Activated CD8-positive, alpha-beta memory T cell treated with anti-CD3 and anti-CD28 coated beads, Interleukin-2, amount 50 U/mL, for 24 hours (primary cell): Measurements from ENCODE around the gene TP53INP2.
"Not testable (repeated sequence)": the region's sequence is repeated elsewhere in the genome, so short reads cannot be mapped to it uniquely, and the experiment has no call there.

ENCODE experiments used
- DNase-seq: peaks from one replicate; pipeline ENCODE4 v3.0.0-alpha.2; 2020; ENCODE audit errors: extremely low read depth

Gene TP53INP2

GRCh38 chr20:34705397-34706301 is 1.5 kb downstream of the TP53INP2 start:
- DNase-seq: no peak

GRCh38 chr20:34706302-34706875 is 2.2 kb downstream of the TP53INP2 start:
- DNase-seq: no peak

- DNase-seq: no peak
These were observed 3.0 kb downstream of the TP53INP2 start for GRCh38 chr20:34706912-34707784.

DNA sequence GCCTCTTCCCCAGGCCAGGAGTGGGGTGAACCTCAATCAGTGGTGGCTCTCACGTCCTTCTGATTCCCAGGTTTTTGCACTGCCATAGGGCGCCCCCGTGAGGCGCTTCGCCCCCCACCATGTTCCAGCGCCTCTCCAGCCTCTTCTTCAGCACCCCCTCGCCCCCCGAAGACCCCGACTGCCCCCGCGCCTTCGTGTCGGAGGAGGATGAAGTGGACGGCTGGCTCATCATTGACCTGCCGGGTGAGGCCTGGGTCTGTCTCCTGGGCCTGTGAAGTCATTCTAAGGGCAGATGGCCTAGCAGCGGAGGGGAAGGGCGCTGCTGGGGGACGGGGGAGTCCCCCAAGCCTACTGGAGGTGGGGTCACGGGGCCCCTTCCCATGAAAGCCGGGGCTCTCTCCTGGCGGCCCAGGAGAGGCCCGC is 4.5 kb downstream of the TP53INP2 start:
- DNase-seq: no peak

DNA sequence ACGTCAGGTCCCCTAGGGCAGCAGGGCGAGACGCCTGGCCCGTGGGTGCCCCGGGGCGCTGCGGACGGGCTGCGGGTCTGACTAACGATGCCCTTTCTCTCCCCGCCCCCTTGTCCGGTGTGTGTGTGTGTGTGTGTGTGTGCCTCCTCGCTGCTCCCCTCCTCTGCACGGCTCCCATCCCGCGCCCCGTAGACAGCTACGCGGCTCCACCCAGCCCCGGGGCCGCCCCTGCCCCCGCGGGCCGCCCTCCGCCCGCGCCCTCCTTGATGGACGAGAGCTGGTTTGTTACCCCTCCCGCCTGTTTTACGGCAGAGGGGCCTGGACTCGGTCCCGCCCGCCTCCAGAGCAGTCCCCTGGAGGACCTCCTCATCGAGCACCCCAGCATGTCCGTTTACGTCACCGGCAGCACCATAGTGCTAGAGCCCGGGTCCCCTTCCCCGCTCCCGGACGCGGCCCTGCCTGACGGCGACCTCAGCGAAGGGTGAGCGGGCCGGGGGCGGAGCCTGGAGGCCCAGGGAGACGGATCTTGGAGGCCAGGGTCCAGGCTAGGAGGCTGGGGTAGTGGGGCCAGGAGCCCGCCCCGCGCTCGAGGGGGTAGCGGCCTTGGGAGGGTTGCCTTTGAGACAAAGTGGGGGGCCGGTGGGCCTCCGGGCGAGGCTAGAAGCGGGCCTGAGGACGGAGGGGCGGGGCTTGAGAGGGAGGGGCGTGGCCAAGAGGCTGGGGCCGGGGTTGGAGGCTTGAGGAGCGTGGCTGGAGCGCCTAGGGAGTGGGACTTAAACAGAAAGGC is 5.1 kb downstream of the TP53INP2 start:
- DNase-seq: peak; percentile 49

GRCh38 chr20:34709831-34710567 is 5.9 kb downstream of the TP53INP2 start:
- no peak for DNase-seq

GRCh38 chr20:34710568-34710839 is 6.4 kb downstream of the TP53INP2 start:
- no peak for DNase-seq

DNA sequence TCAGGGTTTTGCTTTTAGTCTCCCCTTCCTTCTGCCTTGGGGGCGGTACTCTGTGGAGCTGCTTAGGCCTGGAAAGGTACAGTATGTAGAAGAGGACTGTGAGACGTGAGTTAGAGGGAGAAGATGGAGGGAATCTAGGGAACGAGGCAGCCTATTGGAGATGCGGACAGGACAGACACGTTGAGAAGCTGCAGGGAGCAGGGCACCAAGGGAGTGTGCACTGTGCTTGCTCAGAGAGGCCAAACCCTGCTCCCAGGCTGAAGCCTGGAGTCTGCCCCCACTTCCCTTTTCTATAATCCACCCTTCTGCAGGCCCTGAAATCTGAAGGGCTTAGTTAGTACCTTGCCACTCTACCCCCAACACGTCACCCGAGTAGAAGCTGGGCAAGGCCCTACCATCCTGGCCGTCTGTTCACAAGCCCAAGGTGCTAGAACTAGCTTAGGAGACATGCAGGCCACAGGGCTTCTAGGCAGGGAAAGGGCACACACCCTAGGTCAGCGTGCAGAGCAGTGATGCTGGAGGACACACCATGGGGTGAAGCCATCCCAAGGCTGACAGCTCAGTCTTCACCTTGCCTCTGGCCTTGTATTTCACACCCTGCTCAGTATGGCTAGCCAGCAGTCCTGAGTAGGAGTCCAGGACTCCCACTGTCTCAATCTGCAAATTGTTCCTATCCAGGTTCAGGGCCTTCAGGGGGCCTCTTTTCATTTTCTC is 6.9 kb downstream of the TP53INP2 start:
- DNase-seq: no peak

DNA sequence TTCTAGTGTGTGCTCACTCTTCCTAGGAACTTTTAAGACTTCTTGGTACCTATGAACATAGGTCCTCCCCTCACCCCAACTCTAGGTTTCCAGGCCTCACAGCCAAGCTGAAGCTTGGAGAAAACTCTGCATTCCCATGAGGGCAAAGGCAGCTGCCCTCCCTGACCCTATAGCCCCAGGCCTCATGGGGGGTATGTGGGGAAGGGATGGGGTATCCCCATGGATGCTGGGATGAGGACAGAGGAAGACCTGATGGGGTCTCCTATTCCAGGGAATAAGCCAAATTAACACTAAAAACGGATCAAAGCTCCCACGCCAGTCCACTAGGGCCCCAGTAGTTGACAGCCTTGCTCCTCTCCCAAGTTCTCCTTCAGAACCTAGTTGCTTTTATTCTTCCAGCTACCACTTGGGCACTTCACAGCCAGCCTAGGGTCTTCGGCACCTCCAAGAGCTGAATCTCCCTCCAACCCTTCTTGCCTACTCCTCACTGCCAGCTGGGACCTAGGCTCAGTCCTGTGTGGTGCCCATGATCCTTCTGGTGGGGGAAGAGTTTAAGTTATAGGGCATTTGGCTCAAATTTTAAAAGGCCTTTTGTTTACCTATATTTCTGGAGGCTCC is 7.8 kb downstream of the TP53INP2 start:
- DNase-seq: no peak

DNA sequence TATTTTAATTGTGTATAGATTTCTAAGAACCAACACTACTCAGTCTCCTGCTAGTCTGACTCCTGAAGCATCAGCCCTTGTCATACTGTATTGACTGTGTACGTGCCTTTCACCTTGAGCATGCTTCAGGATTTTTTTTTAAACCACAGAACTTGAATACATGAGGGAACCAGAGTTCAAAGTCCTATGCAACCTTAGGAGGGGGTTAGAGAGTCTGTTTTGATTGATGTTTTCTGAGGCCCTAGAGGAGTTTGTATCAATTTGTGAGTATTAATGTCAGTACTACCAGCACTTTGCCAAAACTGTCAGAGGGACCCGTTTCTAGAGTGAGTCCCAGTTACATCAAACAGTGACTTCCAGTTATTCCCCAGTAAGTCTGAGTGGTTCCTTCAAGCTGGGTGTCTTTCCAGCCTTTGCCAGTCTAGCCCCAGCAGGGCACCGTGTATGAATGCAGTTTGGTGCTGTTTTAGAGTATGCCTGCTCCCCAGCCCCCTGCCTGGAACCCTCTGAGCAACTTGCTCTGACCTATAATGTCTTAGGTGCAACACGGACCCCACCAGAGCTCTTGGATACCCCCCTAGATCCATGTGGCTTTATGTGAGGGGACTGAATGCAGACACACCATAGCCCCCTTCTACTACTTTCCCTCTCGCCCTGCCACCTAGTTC is 8.5 kb downstream of the TP53INP2 start:
- no peak for DNase-seq

DNA sequence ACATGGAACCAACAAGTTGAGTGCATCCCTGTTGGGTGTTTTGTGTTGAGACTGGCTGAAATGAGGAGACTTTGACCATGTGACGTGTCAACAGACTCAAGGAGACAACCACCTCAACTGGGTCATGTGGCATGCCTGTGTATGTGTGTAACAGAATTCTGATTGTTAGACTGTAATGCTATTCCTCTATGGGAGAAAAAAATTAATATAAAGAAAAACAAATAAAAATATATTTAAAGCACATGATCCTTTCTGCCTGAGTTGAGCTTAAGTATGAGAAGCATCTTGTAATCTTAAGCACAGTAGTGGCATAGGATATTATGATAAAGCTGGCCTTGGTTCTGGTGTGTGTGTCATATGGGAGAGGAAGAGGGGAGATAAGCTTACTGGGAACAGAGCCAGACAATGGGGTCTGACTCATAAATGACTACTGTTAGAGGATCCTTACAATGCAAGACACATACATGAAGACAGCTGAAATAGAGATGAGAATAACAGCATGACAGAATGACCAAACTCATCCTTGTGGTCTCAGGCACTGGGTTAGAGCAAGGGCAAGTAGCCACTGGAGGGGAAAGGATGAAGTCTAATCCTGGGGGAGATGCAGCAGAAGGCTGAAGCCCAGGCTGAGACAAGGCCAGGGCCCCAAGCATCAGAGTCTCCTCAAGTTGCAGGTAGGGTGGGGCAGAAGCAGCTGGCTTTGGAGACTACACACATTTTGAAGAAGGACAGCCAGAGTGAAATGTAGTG is 9.2 kb downstream of the TP53INP2 start:
- DNase-seq: no peak

DNA sequence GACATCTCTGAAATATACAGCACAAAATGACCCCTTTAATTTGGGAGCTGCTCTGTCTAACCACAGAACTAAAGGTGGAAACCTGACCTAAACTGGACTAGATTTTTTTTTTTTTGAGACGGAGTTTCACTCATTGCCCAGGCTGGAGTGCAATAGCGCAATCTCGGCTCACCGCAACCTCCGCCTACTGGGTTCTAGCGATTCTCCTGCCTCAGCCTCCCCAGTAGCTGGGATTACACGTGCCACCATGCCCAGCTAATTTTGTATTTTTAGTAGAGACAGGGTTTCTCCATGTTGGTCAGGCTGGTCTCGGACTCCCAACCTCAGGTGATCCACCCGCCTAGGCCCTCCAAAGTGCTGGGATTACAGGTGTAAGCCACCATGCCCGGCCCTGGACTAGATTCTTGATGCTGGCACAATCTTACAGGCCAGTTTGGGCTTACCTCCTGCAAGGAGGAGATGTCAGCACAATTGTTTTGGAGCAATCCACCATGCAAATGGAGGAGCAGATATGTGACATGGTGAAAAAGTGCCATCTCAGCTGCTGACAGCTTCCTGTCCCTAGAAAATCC is 9.9 kb downstream of the TP53INP2 start:
- DNase-seq: not testable (repeated sequence)

- DNase-seq: no peak
These were observed 11.2 kb downstream of the TP53INP2 start for GRCh38 chr20:34715384-34715783.

GRCh38 chr20:34716921-34717229 is 12.7 kb downstream of the TP53INP2 start:
- DNase-seq: no peak

DNA sequence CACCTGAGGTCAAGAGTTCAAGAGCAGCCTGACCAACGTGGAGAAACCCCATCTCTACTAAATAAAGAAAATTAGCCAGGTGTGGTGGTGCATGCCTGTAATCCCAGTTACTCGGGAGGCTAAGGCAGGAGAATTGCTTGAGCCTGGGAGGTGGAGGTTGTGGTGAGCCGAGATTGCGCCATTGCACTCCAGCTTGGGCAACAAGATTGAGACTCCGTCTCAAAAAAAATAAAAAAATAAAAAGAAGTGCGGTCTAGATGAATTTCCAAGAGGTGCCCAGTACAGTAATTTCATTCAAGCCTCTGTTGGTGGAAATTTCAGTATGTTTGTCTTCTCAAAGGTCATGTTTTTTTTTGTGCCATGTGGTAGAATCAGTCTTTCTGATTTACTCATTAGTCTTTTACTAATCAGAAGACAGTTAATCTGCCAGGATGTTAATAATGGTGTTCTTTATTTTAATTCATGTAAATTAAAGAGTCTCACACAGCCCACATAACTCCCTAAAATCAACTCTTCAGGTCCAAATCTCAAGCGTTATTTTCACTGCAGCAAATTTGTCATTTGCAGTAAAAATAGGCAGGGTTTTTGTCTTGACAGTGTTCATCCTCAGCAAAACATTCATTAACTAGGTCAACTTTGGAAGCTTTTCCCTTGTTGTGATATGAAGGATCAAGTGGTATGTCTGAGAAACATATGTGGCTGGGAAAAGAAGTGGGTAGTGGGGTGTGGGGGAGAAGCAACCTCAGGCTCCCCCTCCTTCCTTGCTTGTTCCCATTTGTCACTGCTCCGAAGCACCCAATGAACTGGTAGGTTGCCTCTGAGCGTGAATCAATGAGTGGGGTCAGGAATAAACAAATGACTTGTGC is 13.3 kb downstream of the TP53INP2 start:
- DNase-seq: no peak

GRCh38 chr20:34719242-34720017 is 15.3 kb downstream of the TP53INP2 start:
- DNase-seq: not testable (repeated sequence)

GRCh38 chr20:34720266-34720665 is 16.1 kb downstream of the TP53INP2 start:
- DNase-seq: no peak
